B cell (primary cell): ENCODE data around the gene CCDC141.

Source experiments
- CTCF ChIP-seq: fragments of 200-600 bp; IDR thresholded peaks from one replicate; pipeline ENCODE4 v1.8.0; 2022; ENCODE audit warnings: antibody characterized with exemption, mild to moderate bottlenecking
- EZH2 ChIP-seq: IDR thresholded peaks from 2 replicates; pipeline ENCODE4 v1.6.1; 2012; ENCODE audit warnings: borderline replicate concordance, low read depth, mild to moderate bottlenecking, moderate library complexity, low read length; ENCODE audit not compliant: insufficient read depth, poor library complexity, severe bottlenecking

- TF ChIP-seq CTCF = no peak
- no peak for TF ChIP-seq EZH2
These were observed 167.1 kb downstream of the CCDC141 start for GRCh38 chr2:178882666-178883440.
